ENCODE measurements around the gene RIOK3.
"Not testable (repeated sequence)": the region's sequence is repeated elsewhere in the genome, so short reads cannot be mapped to it uniquely, and the experiment has no call there.

The RIOK3 gene
- 80.8 to 124 (median 106) reads per million in 4 experiments for total RNA-seq

- DNase-seq: peak; percentile 80
Observed at GRCh38 chr18:23452728-23453679, at the start of gene RIOK3. RIOK3 (plus strand) TSS chr18:23453287; CDS start chr18:23453440, 153 bp downstream.

- DNase-seq: no peak
Observed at GRCh38 chr18:23403310-23403709, 49.8 kb upstream of the RIOK3 start.

- DNase-seq: no peak
Observed at GRCh38 chr18:23405636-23406035, 47.5 kb upstream of the RIOK3 start.

GRCh38 chr18:23406271-23406787, 46.8 kb upstream of the RIOK3 start:
- DNase-seq: no peak

- DNase-seq: no peak
Observed at GRCh38 chr18:23412351-23412964, 40.6 kb upstream of the RIOK3 start.

GRCh38 chr18:23415515-23415914, 37.6 kb upstream of the RIOK3 start:
- DNase-seq: no peak

- DNase-seq: no peak
Observed at GRCh38 chr18:23416298-23416697, 36.8 kb upstream of the RIOK3 start.

GRCh38 chr18:23421277-23421676, 31.8 kb upstream of the RIOK3 start:
- DNase-seq: no peak

GRCh38 chr18:23422751-23423418, 30.2 kb upstream of the RIOK3 start:
- no peak for DNase-seq

GRCh38 chr18:23424616-23425015, 28.5 kb upstream of the RIOK3 start:
- no peak for DNase-seq

GRCh38 chr18:23428821-23429220, 24.3 kb upstream of the RIOK3 start:
- DNase-seq: no peak

- DNase-seq: not testable (repeated sequence)
Observed at GRCh38 chr18:23429538-23429937, 23.5 kb upstream of the RIOK3 start.

- no peak for DNase-seq
Observed at GRCh38 chr18:23433360-23433759, 19.7 kb upstream of the RIOK3 start.

GRCh38 chr18:23437357-23438045, 15.6 kb upstream of the RIOK3 start:
- DNase-seq: peak; percentile 71

- no peak for DNase-seq
Observed at GRCh38 chr18:23438046-23438377, 15.1 kb upstream of the RIOK3 start.

- no peak for DNase-seq
Observed at GRCh38 chr18:23438608-23439366, 14.3 kb upstream of the RIOK3 start.

GRCh38 chr18:23440131-23440530, 13.0 kb upstream of the RIOK3 start:
- no peak for DNase-seq

- no peak for DNase-seq
Observed at GRCh38 chr18:23442958-23443357, 10.1 kb upstream of the RIOK3 start.

GRCh38 chr18:23448291-23448690, 4.8 kb upstream of the RIOK3 start:
- DNase-seq: no peak

GRCh38 chr18:23450022-23450421, 3.1 kb upstream of the RIOK3 start:
- DNase-seq: no peak

GRCh38 chr18:23451011-23451410, 2.1 kb upstream of the RIOK3 start:
- DNase-seq: no peak

GRCh38 chr18:23451491-23451890, 1.6 kb upstream of the RIOK3 start:
- no peak for DNase-seq
